Activated T-helper 2 cell treated with anti-CD3 and anti-CD28 coated beads, Interferon-gamma antibody, Interleukin-2, Interleukin-4, amounts not matched to agents 10 μg/mL and 5 μg/mL and 100 μg/mL, durations not matched to agents 14 hours and 24 hours and 36 hours (primary cell): Measurements from ENCODE around the gene MEIS3. TPM values are rescaled to one million over a fixed set of nuclear protein-coding genes. Genes with fewer than 3 reads are reported as not detected.

Source experiments
- DNase-seq: peaks from one replicate; pipeline ENCODE4 v3.0.0; 2021; ENCODE audit warnings: low spot score
- H3K27ac Mint-ChIP-seq: one replicate; pipeline ENCODE4 v1.8.0; 2021; ENCODE audit warnings: mixed read lengths
- H3K27me3 Mint-ChIP-seq: one replicate; pipeline ENCODE4 v1.8.0; 2021; ENCODE audit warnings: low read depth, mixed read lengths
- H3K36me3 Mint-ChIP-seq: one replicate; pipeline ENCODE4 v1.8.0; 2021; ENCODE audit warnings: low read depth, mixed read lengths
- H3K4me1 Mint-ChIP-seq: one replicate; pipeline ENCODE4 v1.8.0; 2021; ENCODE audit warnings: low read depth, mixed read lengths
- H3K4me3 Mint-ChIP-seq: one replicate; pipeline ENCODE4 v1.8.0; 2021; ENCODE audit warnings: low read depth, mild to moderate bottlenecking, moderate library complexity, mixed read lengths
- H3K9me3 Mint-ChIP-seq: one replicate; pipeline ENCODE4 v1.8.0; 2021; ENCODE audit warnings: mixed read lengths
- intact Hi-C: fragments of 100-400 bp; cut with micrococcal nuclease; formaldehyde crosslinking; loops from one replicate; pipeline ENCODE4 v1.15.1; 2023
- total RNA-seq: library from RNA; stranded (reverse); gene quantifications from 2 replicates; pipeline ENCODE4 v1.2.3, GENCODE V29; 2022

MEIS3 gene
- total RNA-seq, 1 donor from 2014 or later: 0.16 TPM

GRCh38 chr19:47446534-47447469, 27.5 kb upstream of the MEIS3 start:
- intact Hi-C loops: no loop called here
- H3K4me3 Mint-ChIP-seq: peak overlapping the region; percentile 49
- H3K9me3 Mint-ChIP-seq: no peaks in the 10 kb centered on the region
- peaks cover 37% of the 10 kb centered on the region for H3K4me1 Mint-ChIP-seq
- no peak overlapping the region for H3K27ac Mint-ChIP-seq
- no peaks in the 10 kb centered on the region for H3K36me3 Mint-ChIP-seq
- peak; percentile 28 for DNase-seq
- peaks cover 62% of the 10 kb centered on the region for H3K27me3 Mint-ChIP-seq

- H3K4me1 Mint-ChIP-seq: peaks cover 37% of the 10 kb centered on the region
- H3K27me3 Mint-ChIP-seq: peaks cover 62% of the 10 kb centered on the region
- intact Hi-C loops: no loop called here
- no peak overlapping the region for H3K27ac Mint-ChIP-seq
- H3K4me3 Mint-ChIP-seq: peak overlapping the region; percentile 49
- no peaks in the 10 kb centered on the region for H3K9me3 Mint-ChIP-seq
- peak; percentile 54 for DNase-seq
- no peaks in the 10 kb centered on the region for H3K36me3 Mint-ChIP-seq
Measured at GRCh38 chr19:47445937-47446402, 26.6 kb upstream of the MEIS3 start.

- H3K27ac Mint-ChIP-seq: no peak overlapping the region
- H3K4me3 Mint-ChIP-seq: peak overlapping the region; percentile 49
Measured at GRCh38 chr19:47445527-47445926, 26.2 kb upstream of the MEIS3 start.

GRCh38 chr19:47444388-47444821, 25.1 kb upstream of the MEIS3 start:
- Mint-ChIP-seq H3K4me3 (no peak overlapping the region), H3K36me3 (no peaks in the 10 kb centered on the region), H3K27ac (no peak overlapping the region), H3K27me3 (peaks cover 59% of the 10 kb centered on the region), H3K9me3 (no peaks in the 10 kb centered on the region), H3K4me1 (peaks cover 37% of the 10 kb centered on the region)
- intact Hi-C loops: no loop called here
- DNase-seq: peak; percentile 30

More at GRCh38 chr19:47445527-47445926, 26.2 kb upstream of the MEIS3 start:
- DNase-seq: no peak
- Mint-ChIP-seq H3K27me3 (peaks cover 62% of the 10 kb centered on the region), H3K4me1 (peaks cover 37% of the 10 kb centered on the region), H3K36me3 (no peaks in the 10 kb centered on the region), H3K9me3 (no peaks in the 10 kb centered on the region)
- intact Hi-C loops: no loop called here

- H3K36me3 Mint-ChIP-seq: no peaks in the 10 kb centered on the region
- no peak overlapping the region for H3K27ac Mint-ChIP-seq
- no peak overlapping the region for H3K4me3 Mint-ChIP-seq
- H3K9me3 Mint-ChIP-seq: no peaks in the 10 kb centered on the region
- DNase-seq: no peak
- intact Hi-C loops: no loop called here
- peaks cover 57% of the 10 kb centered on the region for H3K27me3 Mint-ChIP-seq
- peaks cover 37% of the 10 kb centered on the region for H3K4me1 Mint-ChIP-seq
Measured at GRCh38 chr19:47443331-47443730, 24.0 kb upstream of the MEIS3 start.

GRCh38 chr19:47438793-47439220, 19.5 kb upstream of the MEIS3 start:
- Mint-ChIP-seq H3K36me3 (no peaks in the 10 kb centered on the region), H3K27me3 (peaks cover 29% of the 10 kb centered on the region), H3K4me3 (no peak overlapping the region), H3K9me3 (no peaks in the 10 kb centered on the region), H3K27ac (no peak overlapping the region), H3K4me1 (peaks cover 23% of the 10 kb centered on the region)
- no peak for DNase-seq
- intact Hi-C loops: loop anchor here (5.0 kb wide), 1 partner anchor 43 kb away; the partner anchor contains the start of gene KPTN

GRCh38 chr19:47437500-47437899, 18.2 kb upstream of the MEIS3 start:
- Mint-ChIP-seq H3K36me3 (no peaks in the 10 kb centered on the region), H3K9me3 (no peaks in the 10 kb centered on the region), H3K27ac (no peak overlapping the region), H3K27me3 (peaks cover 18% of the 10 kb centered on the region), H3K4me1 (peaks cover 16% of the 10 kb centered on the region), H3K4me3 (no peak overlapping the region)
- no peak for DNase-seq
- intact Hi-C loops: loop anchor here (5.0 kb wide), 1 partner anchor 45 kb away; the partner anchor contains the start of gene KPTN

GRCh38 chr19:47436712-47437401, 17.5 kb upstream of the MEIS3 start:
- peak; percentile 69 for DNase-seq
- H3K4me3 Mint-ChIP-seq: no peak overlapping the region
- peaks cover 15% of the 10 kb centered on the region for H3K27me3 Mint-ChIP-seq
- no peak overlapping the region for H3K27ac Mint-ChIP-seq
- intact Hi-C loops: loop anchor here (1.0 to 5.0 kb wide), 4 partner anchors 45 to 270 kb away; partner anchors contain the start of genes KPTN and NAPA
- H3K36me3 Mint-ChIP-seq: no peaks in the 10 kb centered on the region
- no peaks in the 10 kb centered on the region for H3K9me3 Mint-ChIP-seq
- peaks cover 19% of the 10 kb centered on the region for H3K4me1 Mint-ChIP-seq

GRCh38 chr19:47435883-47436417, 16.6 kb upstream of the MEIS3 start:
- Mint-ChIP-seq H3K4me3 (no peak overlapping the region), H3K9me3 (no peaks in the 10 kb centered on the region), H3K4me1 (peaks cover 21% of the 10 kb centered on the region), H3K27ac (no peak overlapping the region), H3K36me3 (no peaks in the 10 kb centered on the region), H3K27me3 (peaks cover 14% of the 10 kb centered on the region)
- DNase-seq: no peak
- intact Hi-C loops: loop anchor here (1.0 to 5.0 kb wide), 4 partner anchors 46 to 271 kb away; partner anchors contain the start of genes KPTN and NAPA

- Mint-ChIP-seq H3K27me3 (peaks cover 13% of the 10 kb centered on the region), H3K36me3 (no peaks in the 10 kb centered on the region), H3K4me3 (no peak overlapping the region), H3K27ac (no peak overlapping the region), H3K4me1 (peaks cover 21% of the 10 kb centered on the region), H3K9me3 (no peaks in the 10 kb centered on the region)
- DNase-seq: peak; percentile 37
- intact Hi-C loops: loop anchor here (5.0 kb wide), 1 partner anchor 47 kb away; the partner anchor contains the start of gene KPTN
Measured at GRCh38 chr19:47435196-47435595, 15.9 kb upstream of the MEIS3 start.

- intact Hi-C loops: no loop called here
- H3K36me3 Mint-ChIP-seq: no peaks in the 10 kb centered on the region
- no peaks in the 10 kb centered on the region for H3K9me3 Mint-ChIP-seq
- no peak overlapping the region for H3K27ac Mint-ChIP-seq
- H3K4me3 Mint-ChIP-seq: no peak overlapping the region
- H3K4me1 Mint-ChIP-seq: peaks cover 25% of the 10 kb centered on the region
- DNase-seq: no peak
- H3K27me3 Mint-ChIP-seq: peaks cover 15% of the 10 kb centered on the region
Measured at GRCh38 chr19:47434088-47434487, 14.8 kb upstream of the MEIS3 start.

GRCh38 chr19:47433121-47433520, 13.8 kb upstream of the MEIS3 start:
- intact Hi-C loops: no loop called here
- no peak overlapping the region for H3K27ac Mint-ChIP-seq
- H3K9me3 Mint-ChIP-seq: no peaks in the 10 kb centered on the region
- no peaks in the 10 kb centered on the region for H3K36me3 Mint-ChIP-seq
- H3K27me3 Mint-ChIP-seq: peaks cover 10% of the 10 kb centered on the region
- peaks cover 25% of the 10 kb centered on the region for H3K4me1 Mint-ChIP-seq
- no peak for DNase-seq
- H3K4me3 Mint-ChIP-seq: no peak overlapping the region
